Ishikawa (cell line): ENCODE data around the gene PTER.

ENCODE experiments used
- CEBPB ChIP-seq: IDR thresholded peaks from 2 replicates; pipeline ENCODE4 v1.6.1; 2012
- CREB1 ChIP-seq: IDR thresholded peaks from 2 replicates; pipeline ENCODE4 v1.6.1; 2012; ENCODE audit warnings: low read depth
- EP300 ChIP-seq: IDR thresholded peaks from 2 replicates; pipeline ENCODE4 v1.6.1; 2012; ENCODE audit warnings: borderline replicate concordance
- FOXM1 ChIP-seq: IDR thresholded peaks from 2 replicates; pipeline ENCODE4 v1.6.1; 2012; ENCODE audit warnings: low read depth, borderline replicate concordance
- NFIC ChIP-seq: IDR thresholded peaks from 2 replicates; pipeline ENCODE4 v1.6.1; 2012
- RAD21 ChIP-seq: IDR thresholded peaks from 2 replicates; pipeline ENCODE4 v1.6.1; 2012; ENCODE audit warnings: low read depth
- REST ChIP-seq: IDR thresholded peaks from 2 replicates; pipeline ENCODE4 v1.6.1; 2012; ENCODE audit warnings: low read depth, mild to moderate bottlenecking
- TAF1 ChIP-seq: IDR thresholded peaks from 2 replicates; pipeline ENCODE4 v1.6.1; 2012; ENCODE audit warnings: low read depth, mild to moderate bottlenecking
- TCF12 ChIP-seq: IDR thresholded peaks from 2 replicates; pipeline ENCODE4 v1.6.1; 2012; ENCODE audit warnings: low read depth
- TEAD4 ChIP-seq: IDR thresholded peaks from 2 replicates; pipeline ENCODE4 v1.6.1; 2012
- YY1 ChIP-seq: IDR thresholded peaks from 2 replicates; pipeline ENCODE4 v1.6.1; 2012; ENCODE audit warnings: low read depth
- ZBTB7A ChIP-seq: IDR thresholded peaks from 2 replicates; pipeline ENCODE4 v1.6.1; 2012; ENCODE audit warnings: low read depth
- TF ChIP-seq, protein P1 (sequence below): IDR thresholded peaks from 2 replicates; pipeline ENCODE4 v1.6.1; 2012
- TF ChIP-seq, protein P2 (sequence below): IDR thresholded peaks from 2 replicates; pipeline ENCODE4 v1.6.1; 2012

- no peak for TF ChIP-seq RAD21
- no peak for TF ChIP-seq EP300
- TF ChIP-seq, protein P1, sequence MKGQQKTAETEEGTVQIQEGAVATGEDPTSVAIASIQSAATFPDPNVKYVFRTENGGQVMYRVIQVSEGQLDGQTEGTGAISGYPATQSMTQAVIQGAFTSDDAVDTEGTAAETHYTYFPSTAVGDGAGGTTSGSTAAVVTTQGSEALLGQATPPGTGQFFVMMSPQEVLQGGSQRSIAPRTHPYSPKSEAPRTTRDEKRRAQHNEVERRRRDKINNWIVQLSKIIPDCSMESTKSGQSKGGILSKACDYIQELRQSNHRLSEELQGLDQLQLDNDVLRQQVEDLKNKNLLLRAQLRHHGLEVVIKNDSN: no peak
- TF ChIP-seq YY1: no peak
- TF ChIP-seq TCF12: no peak
- TF ChIP-seq CEBPB: no peak
- TF ChIP-seq REST: no peak
- no peak for TF ChIP-seq CREB1
- no peak for TF ChIP-seq TAF1
- no peak for TF ChIP-seq TEAD4
- TF ChIP-seq, protein P2, sequence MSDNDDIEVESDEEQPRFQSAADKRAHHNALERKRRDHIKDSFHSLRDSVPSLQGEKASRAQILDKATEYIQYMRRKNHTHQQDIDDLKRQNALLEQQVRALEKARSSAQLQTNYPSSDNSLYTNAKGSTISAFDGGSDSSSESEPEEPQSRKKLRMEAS: no peak
- TF ChIP-seq FOXM1: no peak
- TF ChIP-seq ZBTB7A: no peak
- no peak for TF ChIP-seq NFIC
These were observed 4.5 kb downstream of the PTER start for GRCh38 chr10:16441173-16441840.
